Duodenal mucosa (tissue), 2 donors: ENCODE measurements around the gene ZNF892.

Experiments used
- H3K27ac ChIP-seq: one replicate; pipeline ENCODE4 v1.7.0; 2013; ENCODE audit warnings: low read depth, low read length
- H3K27me3 ChIP-seq, 2 donors: one replicate each; pipeline ENCODE4 v1.7.0; 2013; ENCODE audit warnings: low read length in 2 of 2, control low read depth in 1 of 2; ENCODE audit not compliant: insufficient read depth in 2 of 2, control insufficient read depth in 1 of 2
- H3K36me3 ChIP-seq, 2 donors: one replicate each; pipeline ENCODE4 v1.7.0; 2013; ENCODE audit warnings: low read length in 2 of 2, control low read depth in 1 of 2; ENCODE audit not compliant: insufficient read depth in 2 of 2, control insufficient read depth in 1 of 2
- H3K4me1 ChIP-seq, 2 donors: one replicate each; pipeline ENCODE4 v1.7.0; 2013; ENCODE audit warnings: low read length in 2 of 2, control low read depth in 1 of 2; ENCODE audit not compliant: insufficient read depth in 2 of 2, control insufficient read depth in 1 of 2
- H3K4me3 ChIP-seq, 2 donors: one replicate each; pipeline ENCODE4 v1.7.0; 2013; ENCODE audit warnings: low read length in 2 of 2, low read depth in 1 of 2
- H3K9ac ChIP-seq, 2 donors: one replicate each; pipeline ENCODE4 v1.7.0; 2013; ENCODE audit warnings: low read length in 2 of 2, low read depth in 1 of 2
- H3K9me3 ChIP-seq, 2 donors: one replicate each; pipeline ENCODE4 v1.7.0; 2013; ENCODE audit warnings: low read length in 2 of 2, control low read depth in 1 of 2; ENCODE audit not compliant: control insufficient read depth in 1 of 2

The ZNF892 gene

DNA sequence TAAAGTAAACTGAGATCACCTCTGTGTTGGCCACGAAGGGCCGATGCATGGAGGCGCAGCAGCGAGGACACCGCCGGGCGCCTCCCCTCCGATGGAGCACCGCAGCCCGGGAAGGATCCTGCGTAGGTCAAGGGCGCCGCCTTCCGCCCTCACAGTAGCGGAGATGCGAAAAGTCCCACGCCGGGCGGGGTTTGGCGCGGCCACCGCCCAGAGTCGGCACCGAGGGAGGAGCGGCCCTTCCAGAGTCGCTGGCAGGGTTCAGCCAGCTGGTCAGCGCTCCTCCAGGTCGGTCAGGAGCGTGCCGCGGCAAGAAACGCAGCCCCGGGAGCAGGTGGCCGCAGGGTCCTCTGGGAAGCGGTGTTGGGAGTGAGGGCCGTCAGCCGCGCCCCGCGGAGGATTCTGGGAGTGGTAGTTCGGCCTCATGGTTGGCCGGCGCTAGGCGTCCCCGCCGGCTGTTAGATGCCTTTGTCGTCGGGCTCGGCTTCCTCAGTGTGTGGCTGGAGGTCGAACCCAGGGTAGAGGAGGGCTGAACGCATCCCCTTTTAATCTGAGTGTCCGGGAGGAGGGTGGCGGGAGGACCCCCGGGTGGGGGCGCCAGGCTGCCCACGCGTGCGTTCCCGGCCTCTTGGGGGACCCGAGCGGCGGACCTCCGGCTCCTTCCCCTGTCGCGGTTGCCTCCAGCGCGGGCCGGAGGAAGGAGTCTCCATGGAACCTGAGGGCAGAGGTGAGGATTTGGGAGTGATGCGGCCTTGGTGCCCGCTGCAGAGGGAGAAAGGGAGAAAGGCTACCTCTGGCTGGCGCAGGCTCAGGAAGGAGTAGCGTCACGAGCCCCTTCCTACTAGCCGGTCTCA is at the start of gene ZNF892:
Gene ZNF892 (plus strand): TSS at position 411 of the 851 bp plus-strand sequence. CDS start 295 bp downstream, at position 706.
- peak within 1 kb of the TSS; percentile 65 to 86 for H3K4me3 ChIP-seq

DNA sequence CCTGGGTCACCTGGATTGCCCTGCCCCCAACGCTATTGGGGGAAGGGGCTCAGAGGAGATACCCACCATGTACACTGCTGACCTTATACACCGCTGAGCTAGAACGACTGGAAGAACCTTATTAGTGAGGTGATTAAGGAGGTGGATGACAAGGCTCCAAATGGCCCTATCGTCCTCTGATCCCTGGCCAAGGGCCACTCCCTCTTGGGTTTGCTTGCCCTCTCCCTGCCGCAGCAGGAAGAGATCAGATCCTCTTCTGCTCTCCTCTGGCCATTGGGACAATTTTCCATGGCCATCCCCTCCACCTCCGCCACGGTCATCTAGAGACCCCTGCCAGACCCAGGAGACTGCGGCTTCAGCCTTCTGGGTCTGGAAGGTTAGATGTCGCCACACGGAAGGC is 48.9 kb upstream of the ZNF892 start:
- Histone ChIP-seq H3K4me3 (peak overlapping the region; percentile 77 to 93), H3K36me3 (peaks cover 27 to 35% of the 10 kb centered on the region in 2 donors), H3K9ac (peak overlapping the region; percentile 57 to 92), H3K4me1 (peaks cover 9 to 15% of the 10 kb centered on the region in 2 donors), H3K27me3 (no peaks in the 10 kb centered on the region), H3K27ac (no peak overlapping the region), H3K9me3 (peaks cover 18 to 29% of the 10 kb centered on the region in 2 donors)

More for the DNA sequence above, at the start of gene ZNF892:
- H3K4me1 ChIP-seq: peaks cover 4% of the 10 kb centered on the region in 2 donors
- H3K27me3 ChIP-seq: no peaks in the 10 kb centered on the region
- H3K9me3 ChIP-seq: peaks cover 15% of the 10 kb centered on the region in 2 donors
- H3K9ac ChIP-seq: peak within 1 kb of the TSS; percentile 46 to 73
- H3K36me3 ChIP-seq: peaks cover 10 to 16% of the 10 kb centered on the region in 2 donors
- H3K27ac ChIP-seq: peak within 1 kb of the TSS; percentile 52

DNA sequence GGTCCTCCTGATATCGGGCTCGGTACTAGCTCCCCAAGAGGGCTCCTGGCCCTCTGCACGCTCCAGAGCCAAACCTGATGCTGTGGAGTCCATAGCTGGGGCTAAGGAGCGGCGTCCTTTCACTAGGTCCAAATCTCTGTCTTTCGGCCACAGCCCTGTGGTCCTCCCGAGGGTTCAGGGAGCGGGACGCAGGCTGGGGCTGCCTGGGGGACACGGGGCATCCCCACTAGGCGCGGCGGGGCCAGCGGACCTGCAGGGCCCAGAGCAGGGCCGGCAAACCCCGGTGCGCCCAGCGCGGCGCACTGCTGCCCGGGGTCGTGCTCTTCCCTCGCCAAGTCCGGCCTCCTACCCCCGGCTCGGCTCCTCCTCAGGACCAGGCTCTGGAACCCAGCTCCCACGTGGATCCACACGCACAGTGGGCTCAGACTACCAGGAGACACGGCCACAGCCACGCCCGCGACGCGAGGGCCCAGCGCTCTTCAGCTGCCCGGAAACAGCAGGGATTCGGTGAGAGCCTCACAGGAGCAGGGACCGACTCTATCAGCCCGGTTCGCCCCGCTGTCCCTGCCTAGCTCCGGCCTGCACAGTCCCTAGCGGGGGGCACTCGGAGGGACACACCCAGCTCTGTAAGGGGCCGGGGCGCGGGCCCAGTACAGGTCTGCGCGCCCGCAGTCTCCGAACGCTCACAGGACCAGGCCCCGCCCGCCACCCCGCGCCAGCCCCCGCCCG is 48.3 kb upstream of the ZNF892 start:
- Histone ChIP-seq H3K9ac (peak overlapping the region; percentile 57 to 92), H3K4me1 (peaks cover 9 to 15% of the 10 kb centered on the region in 2 donors), H3K27ac (no peak overlapping the region), H3K27me3 (no peaks in the 10 kb centered on the region), H3K36me3 (peaks cover 22 to 32% of the 10 kb centered on the region in 2 donors), H3K9me3 (peaks cover 14 to 25% of the 10 kb centered on the region in 2 donors), H3K4me3 (peak overlapping the region; percentile 77 to 93)

DNA sequence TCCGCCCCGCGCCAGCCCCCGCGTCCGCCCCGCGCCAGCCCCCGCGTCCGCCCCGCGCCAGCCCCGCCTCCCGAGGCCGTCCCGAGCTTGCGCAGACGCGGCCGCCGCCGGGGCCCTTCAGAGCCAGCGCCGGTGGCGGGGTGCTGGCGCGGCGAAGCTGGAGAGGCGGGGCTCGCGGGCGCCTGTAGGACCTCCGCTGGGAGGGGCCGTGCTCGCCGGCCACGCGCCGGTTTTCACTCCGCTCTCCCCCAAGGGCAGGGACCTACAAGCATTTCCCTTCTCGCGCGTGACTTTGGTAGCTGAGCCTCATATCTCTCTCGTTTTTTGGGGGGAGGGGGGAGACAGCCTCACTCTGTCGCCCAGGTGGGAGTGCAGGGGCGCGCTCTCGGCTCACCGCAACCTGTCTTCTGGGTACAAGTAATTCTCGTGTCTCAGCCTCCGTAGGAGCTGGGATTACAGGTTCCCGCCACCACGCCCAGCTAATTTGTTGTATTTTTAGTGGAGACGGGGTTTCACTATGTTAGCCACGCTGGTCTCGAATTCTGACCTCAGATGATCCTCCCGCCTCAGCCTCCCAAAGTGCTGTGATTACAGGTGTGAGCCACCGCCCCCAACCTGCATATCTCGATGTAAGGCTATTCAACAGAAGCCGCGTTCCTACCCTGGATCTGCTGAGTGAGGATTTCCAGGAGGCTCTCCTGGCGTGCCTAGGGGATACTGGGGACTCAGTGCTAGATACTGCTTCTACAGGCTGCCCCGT is 47.5 kb upstream of the ZNF892 start, which contains the start of gene ZNF514:
Gene ZNF514 (minus strand): TSS at position 159 of the 760 bp plus-strand sequence. CDS start 6,595 bp downstream, outside the sequence.
- peaks cover 14 to 25% of the 10 kb centered on the region in 2 donors for H3K36me3 ChIP-seq
- H3K27ac ChIP-seq: no peak within 1 kb of the TSS
- peaks cover 11 to 18% of the 10 kb centered on the region in 2 donors for H3K9me3 ChIP-seq
- H3K4me3 ChIP-seq: peak within 1 kb of the TSS; percentile 77 to 93
- peaks cover 17 to 21% of the 10 kb centered on the region in 2 donors for H3K4me1 ChIP-seq
- peak within 1 kb of the TSS; percentile 57 to 92 for H3K9ac ChIP-seq
- no peaks in the 10 kb centered on the region for H3K27me3 ChIP-seq

DNA sequence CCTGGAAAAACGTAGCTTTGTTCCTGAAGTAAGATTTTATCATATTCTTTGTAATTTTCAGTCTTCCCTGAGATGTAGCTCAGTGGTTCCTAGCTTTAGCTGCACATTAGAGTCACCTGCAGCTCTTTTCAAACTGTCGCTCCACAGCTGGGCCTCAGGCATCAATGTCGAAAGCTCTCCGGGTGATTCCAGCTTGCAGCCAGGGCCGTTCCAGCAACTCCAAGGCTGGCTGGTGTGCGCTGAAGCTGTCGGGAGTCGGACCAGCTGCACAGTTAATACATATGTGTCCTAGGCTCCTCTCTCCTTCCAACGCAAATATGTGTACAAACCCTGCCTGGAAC is 42.3 kb upstream of the ZNF892 start:
- Histone ChIP-seq H3K36me3 (no peaks in the 10 kb centered on the region), H3K9ac (peak overlapping the region; percentile 86 to 97), H3K9me3 (no peaks in the 10 kb centered on the region), H3K4me1 (peaks cover 16 to 17% of the 10 kb centered on the region in 2 donors), H3K27me3 (no peaks in the 10 kb centered on the region), H3K4me3 (peak overlapping the region; percentile 95 to 99), H3K27ac (peak overlapping the region; percentile 86)

DNA sequence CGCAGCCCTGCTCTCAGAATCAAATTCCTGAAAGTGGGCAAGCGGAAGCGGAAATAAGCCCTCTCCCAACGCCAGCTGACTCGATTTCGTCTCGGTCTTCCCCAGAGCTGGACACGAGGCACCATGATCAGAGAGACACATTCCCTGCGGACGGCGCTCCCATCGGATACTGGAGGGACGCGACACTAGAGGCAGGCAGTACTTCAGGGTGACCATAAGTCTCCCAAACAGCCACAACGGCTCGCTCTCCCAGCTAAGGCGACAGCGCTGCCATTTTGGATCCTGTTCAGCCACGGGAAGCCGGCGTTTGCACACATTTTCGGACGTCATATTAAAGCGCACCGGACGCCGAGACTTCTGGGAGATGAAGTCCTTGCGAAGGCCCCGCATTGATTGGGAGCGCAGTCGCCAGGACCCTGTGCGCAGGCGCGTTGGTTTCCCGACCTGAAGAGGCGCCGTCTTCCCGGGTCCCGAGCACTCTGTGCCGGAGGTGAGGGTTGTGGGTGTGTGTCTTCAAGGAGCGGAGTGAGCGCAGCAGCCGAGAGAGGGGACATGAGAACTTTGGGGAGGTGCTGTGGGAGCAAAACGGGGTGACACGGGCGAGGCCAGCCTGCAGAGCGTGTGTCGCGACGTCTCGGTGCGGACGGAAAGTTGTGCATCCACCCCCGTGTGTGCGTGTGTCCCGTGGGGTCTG is 41.8 kb upstream of the ZNF892 start, which contains the start of gene ZNF2:
Gene ZNF2 (plus strand): TSS at position 439 of the 694 bp plus-strand sequence. CDS start 10,418 bp downstream, outside the sequence.
- Histone ChIP-seq H3K27me3 (no peaks in the 10 kb centered on the region), H3K4me1 (peaks cover 14 to 16% of the 10 kb centered on the region in 2 donors)

DNA sequence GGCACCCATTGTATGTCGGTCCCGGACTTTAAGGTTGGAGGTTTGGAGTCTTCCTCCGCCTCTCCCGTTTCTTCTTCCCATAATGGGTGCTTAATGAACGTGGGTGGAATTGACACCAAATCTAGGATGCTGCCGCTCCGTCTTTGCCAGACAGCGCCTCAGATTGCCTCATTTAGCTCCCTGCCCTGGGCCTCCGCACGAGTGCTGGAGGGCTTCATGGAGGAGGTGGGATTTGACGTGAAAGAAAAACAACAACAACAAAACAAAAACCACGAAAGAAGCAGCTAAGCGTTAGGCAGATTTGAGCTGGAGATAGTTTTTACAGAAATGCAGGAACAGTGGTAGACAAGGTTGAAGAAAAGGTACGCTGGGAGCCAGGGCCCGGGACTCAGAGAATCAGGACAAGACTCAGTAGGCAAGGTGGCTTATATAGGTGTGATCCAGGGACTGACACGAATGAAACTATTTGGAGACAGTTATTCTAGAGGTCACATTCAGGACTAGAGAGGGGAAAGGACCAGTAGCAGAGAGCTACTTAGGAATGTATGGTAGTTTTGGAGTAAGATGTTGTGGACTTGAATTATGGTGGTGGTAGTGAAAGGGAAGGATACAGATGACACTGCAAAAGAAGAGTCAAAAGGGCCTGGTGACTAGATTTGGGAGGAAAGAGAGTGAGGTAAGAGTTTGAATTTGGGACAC is 41.1 kb upstream of the ZNF892 start:
- no peaks in the 10 kb centered on the region for H3K9me3 ChIP-seq
- H3K36me3 ChIP-seq: no peaks in the 10 kb centered on the region
- peaks cover 14 to 16% of the 10 kb centered on the region in 2 donors for H3K4me1 ChIP-seq
- peak overlapping the region; percentile 86 to 96 for H3K9ac ChIP-seq
- H3K4me3 ChIP-seq: peak overlapping the region; percentile 95 to 99
- no peak overlapping the region for H3K27ac ChIP-seq
- H3K27me3 ChIP-seq: no peaks in the 10 kb centered on the region

More for the DNA sequence above, 41.8 kb upstream of the ZNF892 start, which contains the start of gene ZNF2:
- H3K4me3 ChIP-seq: peak within 1 kb of the TSS; percentile 95 to 99
- peak within 1 kb of the TSS; percentile 86 for H3K27ac ChIP-seq
- no peaks in the 10 kb centered on the region for H3K9me3 ChIP-seq
- no peaks in the 10 kb centered on the region for H3K36me3 ChIP-seq
- peak within 1 kb of the TSS; percentile 86 to 97 for H3K9ac ChIP-seq

DNA sequence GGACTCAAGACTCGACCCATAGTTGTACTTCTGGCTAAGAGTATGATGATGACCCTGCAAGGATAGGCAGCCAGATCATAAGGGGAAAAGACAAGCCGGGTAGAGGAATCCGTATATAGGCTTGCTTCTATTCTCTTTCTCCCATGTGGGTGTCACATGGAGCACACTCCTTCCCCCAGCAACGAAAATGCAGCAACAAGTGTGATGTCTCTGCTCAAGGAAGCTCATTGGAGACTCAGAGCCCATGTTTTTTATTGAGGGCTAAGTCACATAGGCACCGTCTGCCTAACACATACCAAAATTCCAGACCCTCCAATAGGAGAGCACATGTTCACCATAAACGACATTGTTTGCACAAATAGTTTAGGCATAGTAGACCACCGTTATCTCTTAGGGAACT is 35.4 kb upstream of the ZNF892 start:
- no peak overlapping the region for H3K27ac ChIP-seq
- H3K36me3 ChIP-seq: peaks cover 0 to 6% of the 10 kb centered on the region in 2 donors
- no peaks in the 10 kb centered on the region for H3K9me3 ChIP-seq
- H3K4me1 ChIP-seq: no peaks in the 10 kb centered on the region
- H3K4me3 ChIP-seq: no peak overlapping the region
- H3K9ac ChIP-seq: no peak overlapping the region
- H3K27me3 ChIP-seq: no peaks in the 10 kb centered on the region
